Skin of body (tissue), 2 donors: Measurements from ENCODE around the gene SYNE1. TPM values are rescaled to one million over a fixed set of nuclear protein-coding genes. Genes with fewer than 3 reads are reported as not detected.
"Not testable (repeated sequence)": the region's sequence is repeated elsewhere in the genome, so short reads cannot be mapped to it uniquely, and the experiment has no call there.

Source experiments
- DNase-seq: peaks from one replicate; lab custom pipeline; 2025; lab: John Stamatoyannopoulos, UW
- total RNA-seq: library from RNA; depleted of rRNA; stranded (reverse); fragments of >200 nt; gene quantifications from one replicate; pipeline ENCODE4 v1.2.3, GENCODE V29; 2014

Gene SYNE1
- total RNA-seq, 1 donor from 2014 or later: 155 TPM

- no peak for DNase-seq
Measured at GRCh38 chr6:152566103-152566875, 70.9 kb downstream of the SYNE1 start.

GRCh38 chr6:152563177-152563576 lies 74.0 kb downstream of the SYNE1 start:
- no peak for DNase-seq

- not testable (repeated sequence) for DNase-seq
Measured at GRCh38 chr6:152558798-152559197, 78.4 kb downstream of the SYNE1 start.

DNA sequence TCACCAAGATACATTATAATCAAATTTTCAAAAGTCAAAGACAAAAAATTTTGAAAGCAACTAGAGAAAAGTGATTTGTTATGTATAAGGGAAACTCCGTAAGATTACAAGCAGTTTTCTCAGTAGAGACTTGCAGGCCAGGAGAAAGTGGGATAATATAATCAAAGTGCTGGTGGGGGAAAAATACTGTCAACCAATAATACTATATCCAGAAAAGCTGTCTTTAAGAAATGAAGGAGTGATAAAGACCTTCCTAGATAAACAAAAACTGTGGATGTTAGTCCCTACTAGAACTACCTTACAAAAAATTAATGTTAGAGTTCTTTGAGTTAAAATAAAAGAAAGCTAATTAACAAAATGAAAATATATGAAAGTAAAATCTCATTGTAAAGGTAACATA lies 79.7 kb downstream of the SYNE1 start:
- no peak for DNase-seq

GRCh38 chr6:152554851-152555250 lies 82.3 kb downstream of the SYNE1 start:
- DNase-seq: no peak

DNA sequence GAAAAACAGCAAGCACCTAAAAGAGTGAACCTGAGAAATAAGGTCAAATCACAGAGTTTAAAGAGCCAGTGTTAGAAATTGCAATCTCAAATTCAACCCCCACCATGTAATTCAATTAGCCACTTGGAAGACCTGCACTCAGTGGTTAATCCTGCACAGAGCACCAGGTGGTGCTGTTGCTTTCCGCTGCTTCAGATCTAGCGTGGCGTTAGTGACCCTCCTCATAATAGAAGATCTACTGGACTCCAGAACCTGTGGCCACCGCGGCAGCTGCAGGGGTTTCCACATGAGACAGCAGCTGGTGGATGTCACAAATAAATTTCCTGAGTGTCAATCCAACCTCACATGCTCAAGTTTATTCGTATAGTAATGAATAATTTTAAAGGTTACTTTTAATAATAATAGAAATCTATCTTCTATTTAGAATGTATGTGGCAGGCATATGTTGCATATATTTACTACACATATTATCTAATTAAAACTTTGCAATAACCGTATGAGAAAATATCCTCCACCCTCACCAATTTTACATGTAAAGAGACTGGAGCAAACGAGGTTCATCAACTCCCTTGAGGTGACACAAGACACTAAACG lies 84.4 kb downstream of the SYNE1 start:
- DNase-seq: peak; percentile 35

GRCh38 chr6:152543519-152543918 lies 93.6 kb downstream of the SYNE1 start:
- DNase-seq: no peak

DNA sequence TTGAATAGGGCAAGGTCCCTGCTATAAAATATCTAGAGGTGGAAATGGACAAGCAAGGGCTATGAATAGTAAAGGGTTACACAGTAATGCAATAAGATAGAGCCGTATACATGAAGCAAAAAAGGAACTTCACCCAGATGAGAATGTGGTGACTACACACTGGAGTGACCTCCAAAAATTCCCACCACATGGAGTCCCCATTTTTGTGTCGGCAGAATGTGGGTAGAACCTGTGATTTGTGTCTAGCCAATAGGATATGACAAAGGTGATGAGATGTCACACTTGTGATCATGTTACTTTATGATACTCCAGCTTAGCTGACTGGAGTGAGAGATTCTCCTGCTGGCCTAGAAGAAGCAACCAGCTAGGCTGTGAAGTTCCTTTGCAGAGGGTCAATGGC lies 96.8 kb downstream of the SYNE1 start:
- DNase-seq: no peak

GRCh38 chr6:152534541-152534940 lies 102.6 kb downstream of the SYNE1 start:
- no peak for DNase-seq

GRCh38 chr6:152532556-152533422 lies 104.4 kb downstream of the SYNE1 start:
- DNase-seq: no peak

- no peak for DNase-seq
Measured at GRCh38 chr6:152531659-152532058, 105.5 kb downstream of the SYNE1 start.

DNA sequence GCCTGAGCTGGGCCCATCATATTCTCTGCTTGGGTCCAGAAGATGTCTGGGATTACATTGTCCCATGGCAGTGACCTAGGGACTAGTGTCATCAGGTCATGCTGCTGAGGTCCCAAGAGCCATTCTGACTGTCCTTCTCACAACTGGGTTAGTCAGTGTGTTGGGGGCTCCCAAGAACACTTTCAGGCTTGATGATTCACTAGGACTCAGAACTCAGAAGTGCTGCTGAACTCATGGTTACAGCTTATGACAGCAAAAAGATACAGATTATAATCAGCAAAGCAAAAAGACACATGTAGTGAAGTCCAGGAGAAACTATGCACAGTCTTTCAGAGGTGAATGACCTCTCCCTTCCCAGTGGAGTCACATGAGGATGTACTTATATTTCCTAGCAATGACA lies 107.8 kb downstream of the SYNE1 start:
- no peak for DNase-seq

GRCh38 chr6:152514120-152514519 lies 123.0 kb downstream of the SYNE1 start:
- DNase-seq: not testable (repeated sequence)

DNA sequence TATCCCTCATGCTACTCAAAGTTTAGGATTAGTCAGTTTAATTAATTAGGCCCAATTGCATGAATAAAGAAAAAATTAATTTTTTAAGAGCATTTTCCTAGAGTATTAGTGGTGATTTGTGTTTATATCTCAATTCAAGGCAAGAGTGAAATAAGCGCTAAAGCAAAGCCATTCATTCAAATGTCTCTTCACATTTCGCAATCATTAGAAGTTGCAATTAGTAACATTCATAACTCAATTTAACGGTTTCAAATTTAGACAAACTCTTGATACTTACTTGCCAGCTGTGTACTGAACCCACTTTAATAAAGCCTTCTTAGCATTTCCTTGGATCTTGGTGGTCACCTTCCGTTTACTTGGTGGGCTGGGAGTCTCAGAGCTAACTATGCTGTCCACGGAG lies 127.2 kb downstream of the SYNE1 start:
- no peak for DNase-seq

- DNase-seq: no peak
Measured at GRCh38 chr6:152508477-152508876, 128.7 kb downstream of the SYNE1 start.

- no peak for DNase-seq
Measured at GRCh38 chr6:152503546-152503945, 133.6 kb downstream of the SYNE1 start.

- no peak for DNase-seq
Measured at GRCh38 chr6:152502421-152503188, 134.6 kb downstream of the SYNE1 start.

DNA sequence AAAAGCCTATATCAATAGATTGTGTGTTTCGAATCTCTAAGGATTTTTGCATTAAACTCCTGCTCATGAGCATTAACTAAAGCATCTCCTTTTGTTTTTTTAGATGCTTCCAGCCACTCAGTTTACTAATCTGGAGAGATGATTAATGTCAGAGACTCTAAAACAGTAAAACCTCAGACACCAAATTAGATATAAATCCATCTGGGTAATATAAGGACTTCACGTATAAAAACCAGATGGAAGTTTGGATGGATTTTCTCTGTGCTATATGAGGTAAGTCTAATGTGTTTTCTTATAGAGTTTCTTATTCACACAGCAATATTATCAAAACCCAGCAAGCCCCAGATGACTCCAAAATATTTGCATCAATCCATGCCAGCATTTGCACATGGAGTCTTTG lies 137.2 kb downstream of the SYNE1 start:
- no peak for DNase-seq

- DNase-seq: no peak
Measured at GRCh38 chr6:152496731-152497130, 140.4 kb downstream of the SYNE1 start.

GRCh38 chr6:152495456-152495855 lies 141.7 kb downstream of the SYNE1 start:
- DNase-seq: not testable (repeated sequence)

DNA sequence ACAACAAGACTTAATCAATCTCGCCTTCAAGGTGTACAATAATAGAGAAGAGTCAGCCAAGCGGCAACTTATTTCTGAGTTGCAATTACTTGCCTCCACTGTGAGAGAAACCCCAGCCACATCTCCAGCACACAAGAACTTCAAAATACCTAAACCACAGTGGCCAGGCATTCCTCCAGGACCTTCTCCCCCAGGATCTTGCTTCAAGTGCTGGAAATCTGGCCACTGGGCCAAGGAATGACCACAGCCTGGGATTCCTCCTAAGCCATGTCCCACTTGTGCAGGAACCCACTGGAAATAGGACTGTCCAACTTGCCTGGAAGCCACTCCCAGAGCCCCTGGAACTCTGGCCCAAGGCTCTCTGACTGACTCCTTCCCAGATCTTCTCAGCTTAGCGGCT lies 144.9 kb downstream of the SYNE1 start:
- not testable (repeated sequence) for DNase-seq
